ENCODE measurements around the gene ACTMAP.

The ACTMAP gene

DNA sequence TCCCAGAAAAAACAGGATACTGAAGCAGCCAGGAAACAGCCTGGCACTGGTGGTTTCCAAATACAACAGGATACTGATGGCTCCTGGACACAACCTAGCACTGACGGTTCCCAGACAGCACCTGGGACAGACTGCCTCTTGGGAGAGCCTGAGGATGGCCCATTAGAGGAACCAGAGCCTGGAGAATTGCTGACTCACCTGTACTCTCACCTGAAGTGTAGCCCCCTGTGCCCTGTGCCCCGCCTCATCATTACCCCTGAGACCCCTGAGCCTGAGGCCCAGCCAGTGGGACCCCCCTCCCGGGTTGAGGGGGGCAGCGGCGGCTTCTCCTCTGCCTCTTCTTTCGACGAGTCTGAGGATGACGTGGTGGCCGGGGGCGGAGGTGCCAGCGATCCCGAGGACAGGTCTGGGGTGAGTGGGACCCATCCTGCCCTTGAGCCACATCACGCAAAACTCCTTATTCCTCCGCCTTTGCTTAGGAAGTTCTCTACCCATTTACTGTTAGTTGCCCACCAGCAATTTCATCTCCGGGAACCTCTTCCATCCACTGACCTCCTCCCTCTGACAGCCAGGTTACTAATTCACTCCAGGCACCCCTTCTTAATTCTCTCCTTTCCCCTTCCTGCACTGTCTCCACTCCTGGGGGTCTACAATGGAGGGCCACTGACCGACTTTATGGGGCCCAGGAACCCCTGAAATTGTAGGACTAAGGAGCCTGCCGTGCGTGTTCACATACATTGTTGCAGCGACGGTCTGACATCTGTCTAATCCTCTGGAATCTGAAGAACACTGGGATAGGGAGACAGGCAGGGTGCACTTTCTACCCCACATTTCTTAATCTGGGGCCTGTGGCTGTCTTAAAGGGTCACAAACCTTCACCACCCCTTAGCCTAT lies 32.1 kb downstream of the ACTMAP start:
- no peak for DNase-seq

DNA sequence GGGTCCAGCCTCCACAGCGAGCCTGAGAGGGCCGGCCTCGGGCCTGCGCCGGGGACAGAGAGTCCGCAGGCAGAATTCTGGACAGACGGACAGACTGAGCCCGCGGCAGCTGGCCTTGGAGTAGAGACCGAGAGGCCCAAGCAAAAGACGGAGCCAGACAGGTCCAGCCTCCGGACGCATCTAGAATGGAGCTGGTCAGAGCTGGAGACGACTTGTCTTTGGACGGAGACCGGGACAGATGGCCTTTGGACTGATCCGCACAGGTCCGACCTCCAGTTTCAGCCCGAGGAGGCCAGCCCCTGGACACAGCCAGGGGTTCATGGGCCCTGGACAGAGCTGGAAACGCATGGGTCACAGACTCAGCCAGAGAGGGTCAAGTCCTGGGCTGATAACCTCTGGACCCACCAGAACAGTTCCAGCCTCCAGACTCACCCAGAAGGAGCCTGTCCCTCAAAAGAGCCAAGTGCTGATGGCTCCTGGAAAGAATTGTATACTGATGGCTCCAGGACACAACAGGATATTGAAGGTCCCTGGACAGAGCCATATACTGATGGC lies 32.9 kb downstream of the ACTMAP start:
- DNase-seq: no peak

DNA sequence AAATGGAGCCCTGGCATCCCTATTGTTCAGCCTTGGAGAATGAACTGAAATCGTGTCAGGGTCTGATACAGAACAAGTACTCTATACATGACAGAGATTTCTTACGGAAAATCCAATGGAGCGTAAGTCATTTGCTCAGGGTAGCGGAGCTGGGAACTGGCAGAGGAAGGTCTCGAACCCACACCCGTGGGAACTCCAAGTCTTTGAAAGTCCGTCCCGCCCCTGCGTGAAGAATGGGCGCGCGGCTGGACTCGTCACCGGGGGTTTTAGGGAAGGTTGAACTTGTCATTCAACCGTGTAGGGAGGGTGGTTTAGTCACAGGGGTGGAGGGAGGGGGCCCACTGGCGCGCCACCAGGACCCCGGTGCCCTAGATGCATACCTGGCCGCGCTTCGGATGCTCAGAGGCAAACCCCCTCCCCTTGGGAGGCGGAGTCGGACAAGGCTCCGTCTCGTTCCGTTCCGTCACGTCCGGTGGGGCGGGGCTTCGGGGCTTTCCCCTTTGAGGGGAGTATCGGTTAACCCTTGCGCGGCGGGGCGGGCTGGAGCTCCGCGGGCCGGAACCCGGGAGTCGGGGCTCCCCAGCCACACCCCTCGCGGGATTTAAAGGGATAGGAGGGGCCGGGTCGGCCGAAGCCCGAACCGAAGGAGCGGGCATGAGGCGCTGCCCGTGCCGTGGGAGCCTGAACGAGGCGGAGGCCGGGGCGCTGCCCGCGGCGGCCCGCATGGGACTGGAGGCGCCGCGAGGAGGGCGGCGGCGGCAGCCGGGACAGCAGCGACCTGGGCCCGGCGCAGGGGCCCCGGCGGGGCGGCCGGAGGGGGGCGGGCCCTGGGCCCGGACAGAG lies 33.6 kb downstream of the ACTMAP start, which contains the start of the genes COQ8B and ITPKC:
TSS of gene COQ8B (minus strand) at position 405 of the 843 bp plus-strand sequence. CDS start 2,254 bp downstream, outside the sequence.
TSS of gene ITPKC (plus strand) at position 631 of the 843 bp plus-strand sequence. CDS start at position 655, 24 bp downstream.
- DNase-seq: peak; percentile 99

DNA sequence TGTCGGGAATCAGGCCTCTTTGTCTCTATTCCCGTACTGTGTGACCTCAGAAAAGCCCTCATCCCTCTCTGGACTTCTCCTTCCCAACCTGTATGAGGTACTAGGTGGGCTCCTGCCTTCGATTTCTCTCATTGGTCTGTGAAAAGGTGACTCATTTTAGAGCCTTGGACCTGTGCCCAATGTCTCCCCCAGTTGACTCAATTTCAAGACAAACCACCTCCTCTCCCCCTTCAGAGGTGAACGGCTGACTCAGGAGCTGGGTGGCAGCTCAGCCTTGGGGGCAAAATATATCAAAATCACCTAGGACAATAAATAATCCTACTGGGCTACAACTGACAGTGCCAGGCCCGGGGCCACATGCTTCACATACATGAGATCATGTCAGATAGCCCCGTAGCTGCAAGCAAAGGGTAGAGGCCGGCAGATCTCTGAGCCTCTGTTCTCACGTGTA lies 34.2 kb downstream of the ACTMAP start:
- no peak for DNase-seq

DNA sequence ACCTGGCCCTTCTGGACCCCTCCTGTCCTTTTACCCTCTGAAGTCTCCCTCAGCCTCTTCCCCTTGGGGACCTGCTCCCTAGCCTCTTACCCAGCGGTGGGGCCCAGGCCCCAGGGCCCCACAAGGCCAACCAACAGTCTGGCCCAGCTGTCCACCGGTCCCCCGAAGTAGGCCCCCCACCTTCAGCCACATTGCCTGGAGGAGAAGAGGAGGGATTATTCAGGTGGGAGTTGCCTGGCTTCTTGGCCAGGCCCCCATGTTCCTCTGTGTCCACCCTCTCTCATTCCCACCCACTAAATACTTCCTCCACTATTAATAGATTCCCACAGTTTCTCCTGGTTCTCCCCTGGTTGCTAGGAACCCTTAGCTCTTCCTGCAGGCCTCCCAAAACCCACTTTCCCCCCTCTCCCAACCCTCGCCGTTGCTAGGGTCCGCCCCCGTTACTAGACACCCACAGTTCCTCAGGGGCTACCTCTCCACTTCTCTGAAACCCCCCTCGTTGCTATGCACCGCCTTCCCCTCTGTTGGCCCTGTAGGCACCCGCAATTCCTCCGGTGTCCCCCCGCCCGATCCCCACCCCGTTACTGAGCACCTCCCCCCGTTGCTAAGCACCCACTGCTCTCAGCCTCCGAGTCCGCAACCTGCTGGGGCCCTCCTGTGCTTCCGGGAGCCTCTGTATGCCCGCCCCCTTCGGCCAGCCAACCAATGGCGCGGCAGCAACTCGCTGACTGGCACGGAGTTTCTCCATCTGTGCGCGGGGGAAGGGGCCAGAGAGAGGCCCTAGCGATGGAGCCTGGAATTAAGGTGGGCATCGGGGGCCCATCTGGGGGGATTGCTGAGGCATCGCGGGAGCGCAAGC lies 35.6 kb downstream of the ACTMAP start:
- DNase-seq: peak; percentile 99

DNA sequence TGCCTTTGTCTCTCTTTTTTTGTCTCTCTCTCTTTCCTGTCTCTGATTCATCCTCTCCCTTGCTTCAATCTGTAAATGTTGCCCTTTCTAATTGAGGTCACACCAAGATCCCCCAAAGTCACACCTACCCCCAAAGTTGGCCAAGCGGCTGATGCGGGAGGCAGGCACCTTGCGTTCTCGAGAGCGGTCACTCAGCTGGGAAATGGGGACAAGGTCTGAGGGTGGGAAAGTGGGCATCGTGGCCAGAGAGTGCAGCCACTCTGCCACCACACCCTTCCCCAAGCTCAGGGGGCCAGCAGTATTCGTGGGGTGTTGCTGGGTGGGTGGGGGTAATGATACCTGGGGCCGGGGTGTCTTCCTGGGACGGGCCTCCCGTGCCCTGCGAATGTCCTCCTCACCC lies 36.3 kb downstream of the ACTMAP start:
- no peak for DNase-seq

DNA sequence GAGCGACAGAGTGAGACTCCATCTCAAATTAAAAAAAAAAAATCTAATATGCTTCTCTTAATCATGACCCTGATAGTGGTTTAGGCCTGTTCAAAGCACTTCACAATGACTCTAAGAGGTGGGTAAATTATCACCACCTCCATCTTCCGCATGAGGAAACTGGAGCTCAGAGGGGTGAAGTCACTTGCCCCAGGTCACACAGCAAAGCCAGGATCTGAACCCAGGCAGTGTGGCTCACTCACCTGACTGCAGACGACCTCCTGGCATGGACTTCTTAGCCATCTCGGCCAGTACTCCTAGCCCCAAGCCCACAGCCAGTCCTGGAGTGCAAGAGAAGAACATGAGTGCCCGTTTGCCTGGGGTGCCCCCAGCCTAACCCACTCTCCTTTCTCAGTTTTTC lies 40.5 kb downstream of the ACTMAP start:
- DNase-seq: no peak

GRCh38 chr19:40707615-40708014 lies 42.7 kb downstream of the ACTMAP start:
- no peak for DNase-seq

DNA sequence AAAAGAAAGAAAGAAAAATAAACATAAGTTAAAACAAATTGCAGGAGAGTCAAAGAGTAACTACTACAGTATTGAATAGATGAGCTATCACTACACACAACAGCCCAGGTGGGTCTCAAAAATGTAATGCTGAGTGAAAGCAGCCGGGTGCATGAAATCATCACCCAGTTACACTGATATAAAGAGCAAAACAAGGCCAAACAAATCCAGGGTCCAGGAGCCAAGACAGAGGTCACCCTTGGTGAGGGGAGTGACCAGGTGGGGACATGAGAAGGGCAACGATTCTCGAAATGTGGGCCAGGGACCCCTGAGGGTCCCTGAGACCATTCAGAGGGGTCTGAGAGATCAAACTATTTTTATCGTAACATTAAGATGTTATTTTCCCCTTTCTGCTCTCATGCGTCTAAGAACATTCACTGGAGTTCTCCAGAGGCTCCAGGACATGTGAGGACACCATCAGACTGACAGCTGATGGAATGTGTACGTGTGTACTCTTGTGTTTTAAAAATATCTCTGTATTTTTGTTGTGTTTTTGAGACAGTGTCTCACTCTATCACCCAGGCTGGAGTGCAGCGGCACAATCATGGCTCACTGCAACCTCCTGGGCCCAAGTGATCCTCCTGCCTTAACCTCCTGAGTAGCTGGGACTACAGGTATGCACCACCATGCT lies 44.2 kb downstream of the ACTMAP start:
- no peak for DNase-seq

GRCh38 chr19:40705362-40705651 lies 45.0 kb downstream of the ACTMAP start:
- DNase-seq: peak; percentile 86

DNA sequence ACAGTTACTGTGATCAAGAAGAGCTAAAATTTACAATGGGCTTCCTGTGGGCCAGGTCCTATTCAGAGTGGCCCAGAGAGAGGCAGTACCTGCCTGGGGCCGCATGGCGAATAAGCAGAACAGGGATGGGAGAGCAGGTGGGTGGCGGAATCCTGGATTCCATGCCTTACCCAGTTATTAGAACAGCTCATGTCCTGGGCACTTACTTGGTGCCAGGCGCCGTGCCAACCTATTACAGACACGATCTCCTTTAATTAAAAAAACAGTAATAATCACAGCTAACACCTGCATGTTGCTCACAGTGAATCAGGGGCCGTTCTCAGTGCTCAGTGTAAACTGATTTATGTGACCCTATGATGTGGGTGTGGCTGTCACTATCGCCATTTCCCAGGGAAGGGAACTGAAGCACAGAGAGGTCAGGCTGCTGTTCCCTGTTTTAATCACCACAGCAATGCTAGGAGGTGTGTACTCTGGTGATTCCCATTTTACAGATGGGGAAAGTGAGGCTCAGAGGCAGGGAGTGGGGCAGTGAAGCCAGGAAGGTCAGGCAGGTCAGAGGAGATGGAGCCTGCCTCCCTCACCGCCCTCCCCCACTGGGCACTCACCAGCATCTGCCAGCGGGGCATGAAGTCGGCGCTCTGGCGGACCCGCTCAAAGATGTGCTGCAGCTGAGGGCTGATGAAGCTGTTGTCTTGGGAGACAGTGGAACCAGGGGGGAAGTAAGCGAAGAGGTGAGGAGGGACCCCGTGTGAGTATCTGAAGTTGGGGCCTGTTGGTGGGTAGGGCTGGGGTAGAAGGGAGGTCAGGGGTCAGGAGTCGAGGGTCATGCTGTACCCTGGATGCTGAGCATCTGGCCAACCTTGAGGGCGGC lies 45.6 kb downstream of the ACTMAP start:
- peak; percentile 15 for DNase-seq

DNA sequence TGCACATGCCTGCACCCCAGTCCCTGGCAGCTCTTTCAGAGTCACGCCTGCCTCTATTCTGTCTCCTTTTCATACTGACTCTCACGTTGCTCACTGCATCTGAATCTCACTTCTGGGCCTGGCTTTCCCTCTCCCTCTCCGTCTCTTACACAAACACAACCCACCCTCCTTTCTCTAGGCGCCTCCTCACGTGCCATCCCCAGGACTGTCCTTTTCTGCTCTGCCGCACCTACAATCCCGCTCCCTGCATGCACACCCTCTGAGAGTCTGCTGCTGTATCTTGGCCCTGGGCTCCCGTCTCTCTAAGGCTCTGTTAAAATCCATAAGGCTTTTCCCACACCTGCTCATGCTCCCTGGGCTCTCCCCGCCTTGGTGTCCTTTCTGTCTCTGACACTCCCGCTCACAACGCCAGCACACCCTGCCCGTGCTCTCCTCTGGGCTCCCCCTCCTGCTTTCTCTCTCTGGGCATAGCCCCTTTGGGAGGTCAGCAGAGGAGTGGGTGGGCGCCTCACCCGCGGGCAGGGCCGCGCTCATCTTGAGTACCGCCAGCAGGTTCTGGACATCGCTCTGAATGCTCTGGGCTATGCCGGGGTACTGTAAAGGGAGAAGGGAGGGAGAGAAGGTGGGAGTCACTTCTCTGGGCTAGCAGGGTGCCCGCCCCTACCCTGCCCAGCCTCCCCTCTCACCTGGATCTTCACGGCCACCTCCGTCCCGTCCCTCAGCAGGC lies 47.1 kb downstream of the ACTMAP start:
- peak; percentile 15 for DNase-seq

DNA sequence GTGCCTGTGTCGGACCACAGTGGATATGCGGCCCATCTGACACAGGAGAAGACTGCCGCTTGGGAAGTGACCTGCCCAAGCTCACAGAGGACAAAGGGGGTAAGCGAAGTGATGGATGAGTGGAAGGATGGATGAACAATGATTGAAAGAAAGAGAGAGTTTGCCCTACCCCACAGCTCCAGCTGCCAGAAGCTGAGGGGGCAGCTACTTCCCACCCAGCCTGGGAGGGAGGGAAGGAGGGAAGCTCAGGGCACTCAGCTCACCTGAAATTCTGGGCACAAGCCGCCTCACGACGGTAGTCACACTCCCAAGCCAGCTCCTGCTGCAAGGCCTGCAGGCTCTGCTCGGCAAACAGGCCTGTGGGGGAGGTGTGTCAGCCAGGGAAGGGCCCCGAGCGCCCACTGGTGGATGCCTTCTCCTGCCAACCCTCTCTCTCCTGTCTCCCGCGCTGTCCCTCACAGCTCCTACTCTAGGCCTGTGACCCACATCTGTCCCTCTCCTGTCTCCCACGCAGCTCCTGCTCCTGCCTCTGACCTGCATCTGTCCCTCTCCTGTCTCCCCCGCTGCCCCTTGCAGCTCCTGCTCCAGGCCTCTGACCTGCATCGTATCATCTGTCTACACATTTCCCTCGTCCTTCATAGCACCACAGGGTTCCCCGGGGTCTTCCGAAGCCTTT lies 47.8 kb downstream of the ACTMAP start:
- peak; percentile 33 for DNase-seq

- DNase-seq: no peak
Observed at GRCh38 chr19:40701758-40702157, 48.5 kb downstream of the ACTMAP start.

- DNase-seq: no peak
Observed at GRCh38 chr19:40700083-40700482, 50.2 kb downstream of the ACTMAP start.

GRCh38 chr19:40697007-40697406 lies 53.3 kb downstream of the ACTMAP start:
- no peak for DNase-seq

GRCh38 chr19:40695881-40696280 lies 54.4 kb downstream of the ACTMAP start:
- DNase-seq: no peak

DNA sequence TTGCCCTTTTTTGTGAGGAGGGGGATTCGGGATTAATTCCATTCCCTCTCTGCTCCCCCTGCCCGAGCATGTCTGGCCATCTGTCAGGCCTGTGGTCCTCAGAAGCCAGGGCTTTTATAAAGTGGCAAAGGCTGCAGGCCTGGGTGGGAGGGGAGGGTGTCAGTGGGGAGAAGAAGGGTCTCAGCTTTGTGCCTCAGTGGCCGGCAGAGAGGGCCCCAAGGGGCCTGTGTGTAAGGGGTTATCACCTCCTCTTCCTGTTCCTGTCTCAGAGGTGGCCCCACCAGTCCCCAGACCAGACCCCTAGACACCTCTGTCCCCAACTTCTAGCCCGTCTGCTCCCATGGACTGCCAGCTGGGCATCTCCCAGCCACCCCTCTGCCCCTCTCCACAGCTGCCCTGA lies 56.4 kb downstream of the ACTMAP start:
- no peak for DNase-seq

DNA sequence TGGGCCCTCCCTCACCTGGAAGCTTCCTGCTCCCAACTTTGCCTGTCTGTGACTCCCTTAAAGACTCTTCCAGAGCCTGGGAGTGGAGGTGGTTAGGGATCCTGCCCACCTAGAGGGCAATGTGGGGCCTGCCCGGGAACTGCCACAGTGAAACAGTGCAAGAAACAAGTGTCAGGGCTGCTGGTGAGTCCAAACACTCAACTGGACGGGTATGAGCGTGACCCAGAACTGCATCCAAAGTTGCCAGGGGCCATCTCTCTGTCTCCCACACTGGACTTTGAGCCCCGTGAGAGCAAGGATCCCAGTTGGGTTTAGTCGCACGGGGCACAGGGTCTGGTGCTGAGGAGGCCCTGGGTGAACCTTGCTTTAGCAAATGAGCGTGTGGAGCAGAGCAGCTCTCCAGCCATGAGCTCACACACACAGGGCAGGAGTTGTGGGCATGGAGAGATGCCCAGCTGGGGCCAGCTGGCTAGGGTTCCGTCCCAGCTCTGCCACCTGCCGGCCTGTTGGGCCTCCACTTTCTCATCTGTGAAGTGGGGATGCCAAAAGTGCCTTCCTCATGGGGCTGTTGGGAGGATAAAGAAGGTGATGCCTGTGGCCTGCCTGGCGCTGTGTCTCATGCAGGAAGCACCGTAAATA lies 57.0 kb downstream of the ACTMAP start:
- DNase-seq: no peak
